GM06990 (cell line): ENCODE results near the gene ARMC12.

Experiments used
- DNase-seq: peaks from one replicate; pipeline ENCODE4 v3.0.0-alpha.2; 2011; ENCODE audit not compliant: insufficient read length; ENCODE audit errors: extremely low read depth
- H3K27me3 ChIP-seq: replicated peaks from 2 replicates; pipeline ENCODE4 v1.6.0; 2011; ENCODE audit warnings: low read length; ENCODE audit not compliant: control insufficient read depth, insufficient read depth
- H3K36me3 ChIP-seq: 2 replicates; pipeline ENCODE4 v1.5.1; 2011; ENCODE audit warnings: low read length; ENCODE audit not compliant: control insufficient read depth, insufficient read depth
- H3K4me3 ChIP-seq: replicated peaks from 2 replicates; pipeline ENCODE4 v1.5.1; 2011; ENCODE audit warnings: low read depth, mild to moderate bottlenecking, control low read depth, low read length
- CTCF ChIP-seq: IDR thresholded peaks from 2 replicates; pipeline ENCODE4 v1.5.1; 2011; ENCODE audit warnings: low read length, control low read depth, mild to moderate bottlenecking, inconsistent platforms; ENCODE audit not compliant: insufficient read depth, poor library complexity, severe bottlenecking

The ARMC12 gene

GRCh38 chr6:35777356-35778102 lies 40.7 kb downstream of the ARMC12 start:
- DNase-seq: no peak
- Histone ChIP-seq H3K36me3 (no peaks in the 10 kb centered on the region), H3K27me3 (no peaks in the 10 kb centered on the region), H3K4me3 (no peak overlapping the region)
- no peak for TF ChIP-seq CTCF

- Histone ChIP-seq H3K4me3 (no peak overlapping the region), H3K27me3 (no peaks in the 10 kb centered on the region), H3K36me3 (no peaks in the 10 kb centered on the region)
- TF ChIP-seq CTCF: no peak
- no peak for DNase-seq
These were observed 41.6 kb downstream of the ARMC12 start for GRCh38 chr6:35778437-35778836.

GRCh38 chr6:35780719-35781118 lies 43.9 kb downstream of the ARMC12 start, which contains the start of gene CLPSL1:
Gene CLPSL1, plus strand, starts transcription at chr6:35781019. Its CDS starts 92 bp downstream, at chr6:35781111.
- TF ChIP-seq CTCF: no peak
- no peak for DNase-seq
- Histone ChIP-seq H3K4me3 (no peak within 1 kb of the TSS), H3K27me3 (no peaks in the 10 kb centered on the region), H3K36me3 (no peaks in the 10 kb centered on the region)

- H3K4me3 ChIP-seq: no peak overlapping the region
- no peak for TF ChIP-seq CTCF
- no peaks in the 10 kb centered on the region for H3K36me3 ChIP-seq
- no peaks in the 10 kb centered on the region for H3K27me3 ChIP-seq
- no peak for DNase-seq
These were observed 44.5 kb downstream of the ARMC12 start for GRCh38 chr6:35781290-35781689.

GRCh38 chr6:35782424-35782823 lies 45.6 kb downstream of the ARMC12 start:
- Histone ChIP-seq H3K4me3 (no peak overlapping the region), H3K27me3 (no peaks in the 10 kb centered on the region), H3K36me3 (no peaks in the 10 kb centered on the region)
- no peak for DNase-seq
- TF ChIP-seq CTCF: no peak
